ENCODE results near the gene LRRC74B.
A peak's percentile ranks its signal among the peaks of the same experiment; 100 is the strongest.
"Not testable (repeated sequence)": the region's sequence is repeated elsewhere in the genome, so short reads cannot be mapped to it uniquely, and the experiment has no call there.

LRRC74B gene

GRCh38 chr22:21079493-21079892, 33.7 kb downstream of the LRRC74B start:
- DNase-seq, result no peak

GRCh38 chr22:21080435-21081137, 34.8 kb downstream of the LRRC74B start:
- DNase-seq, result no peak

GRCh38 chr22:21082248-21082647, 36.5 kb downstream of the LRRC74B start:
- no peak for DNase-seq

- no peak for DNase-seq
Measured at GRCh38 chr22:21087119-21087518, 41.4 kb downstream of the LRRC74B start.

- DNase-seq, result not testable (repeated sequence)
Measured at GRCh38 chr22:21087926-21088325, 42.2 kb downstream of the LRRC74B start.

- not testable (repeated sequence) for DNase-seq
Measured at GRCh38 chr22:21091220-21091619, 45.5 kb downstream of the LRRC74B start.

GRCh38 chr22:21092797-21093554, 47.2 kb downstream of the LRRC74B start:
- DNase-seq, result no peak

GRCh38 chr22:21093555-21094137, 47.9 kb downstream of the LRRC74B start:
- DNase-seq, result not testable (repeated sequence)

GRCh38 chr22:21094911-21095772, 49.4 kb downstream of the LRRC74B start:
- DNase-seq, result no peak

GRCh38 chr22:21095773-21096107, 50.0 kb downstream of the LRRC74B start:
- no peak for DNase-seq

GRCh38 chr22:21096878-21097277, 51.1 kb downstream of the LRRC74B start:
- DNase-seq, result not testable (repeated sequence)

- DNase-seq, result no peak
Measured at GRCh38 chr22:21098099-21098671, 52.4 kb downstream of the LRRC74B start.

- no peak for DNase-seq
Measured at GRCh38 chr22:21099578-21099977, 53.8 kb downstream of the LRRC74B start.

- DNase-seq, result no peak
Measured at GRCh38 chr22:21100149-21101032, 54.6 kb downstream of the LRRC74B start.

GRCh38 chr22:21101877-21102638, 56.3 kb downstream of the LRRC74B start:
- DNase-seq, result no peak

GRCh38 chr22:21102659-21103267, 57.0 kb downstream of the LRRC74B start:
- peak; percentile 70 for DNase-seq

- DNase-seq, result no peak
Measured at GRCh38 chr22:21103633-21104032, 57.9 kb downstream of the LRRC74B start.

- no peak for DNase-seq
Measured at GRCh38 chr22:21104126-21104691, 58.5 kb downstream of the LRRC74B start.

- no peak for DNase-seq
Measured at GRCh38 chr22:21105294-21105693, 59.5 kb downstream of the LRRC74B start.

- no peak for DNase-seq
Measured at GRCh38 chr22:21106000-21106399, 60.3 kb downstream of the LRRC74B start.
